GM23338 (cell line): Measurements from ENCODE around the gene SARDH. TPM values are rescaled to one million over a fixed set of nuclear protein-coding genes. Genes with fewer than 3 reads are reported as not detected.

Source experiments
- ATAC-seq: fragments of 200-7000 bp; cut with Tn5 transposase; 3 replicates; pipeline ENCODE4 v1.9.1; 2020
- DNase-seq: peaks from one replicate; pipeline ENCODE4 v3.0.0-alpha.2; 2015; ENCODE audit warnings: low spot score
- H2AFZ ChIP-seq: fragments of 200-600 bp; sonication (generic); 2 replicates; pipeline ENCODE4 v1.8.0; 2016; ENCODE audit warnings: antibody characterized with exemption, mild to moderate bottlenecking, moderate library complexity
- H3F3A ChIP-seq: fragments of 200-600 bp; sonication (generic); replicated peaks from 2 replicates; pipeline ENCODE4 v1.8.0; 2017; ENCODE audit warnings: antibody characterized with exemption, mixed run types, low read depth
- H3K27ac ChIP-seq: fragments of 200-600 bp; sonication (generic); 2 replicates; pipeline ENCODE4 v1.6.1; 2016; ENCODE audit warnings: low read depth
- H3K27me3 ChIP-seq: fragments of 200-600 bp; sonication (generic); 2 replicates; pipeline ENCODE4 v1.8.0; 2016; ENCODE audit warnings: mild to moderate bottlenecking, mixed run types, moderate library complexity; ENCODE audit not compliant: insufficient read depth
- H3K36me3 ChIP-seq: fragments of 200-600 bp; sonication (generic); 2 replicates; pipeline ENCODE4 v1.8.0; 2016; ENCODE audit warnings: mild to moderate bottlenecking; ENCODE audit not compliant: insufficient read depth
- H3K4me1 ChIP-seq: fragments of 200-600 bp; sonication (generic); 2 replicates; pipeline ENCODE4 v1.8.0; 2016; ENCODE audit warnings: mild to moderate bottlenecking, moderate library complexity; ENCODE audit not compliant: insufficient read depth
- H3K4me2 ChIP-seq: fragments of 200-600 bp; sonication (generic); 2 replicates; pipeline ENCODE4 v1.7.1; 2017; ENCODE audit warnings: mixed run types
- H3K4me3 ChIP-seq: fragments of 200-600 bp; sonication (generic); 2 replicates; pipeline ENCODE4 v1.6.1; 2016; ENCODE audit warnings: mixed run types
- H3K79me2 ChIP-seq: fragments of 200-600 bp; sonication (generic); replicated peaks from 2 replicates; pipeline ENCODE4 v1.8.0; 2017; ENCODE audit warnings: mild to moderate bottlenecking; ENCODE audit not compliant: insufficient read depth
- H3K9me2 ChIP-seq: fragments of 200-600 bp; sonication (generic); 2 replicates; pipeline ENCODE4 v1.8.0; 2017; ENCODE audit not compliant: insufficient read depth
- H4K20me1 ChIP-seq: fragments of 200-600 bp; sonication (generic); replicated peaks from 2 replicates; pipeline ENCODE4 v1.8.0; 2017; ENCODE audit warnings: mild to moderate bottlenecking; ENCODE audit not compliant: insufficient read depth
- H3K27ac Mint-ChIP-seq: 2 replicates; pipeline ENCODE4 v1.8.0; 2020; ENCODE audit warnings: inconsistent platforms, mild to moderate bottlenecking, moderate library complexity, mixed read lengths
- H3K27me3 Mint-ChIP-seq: 3 replicates; pipeline ENCODE4 v1.8.0; 2022; ENCODE audit warnings: low read depth, mild to moderate bottlenecking, moderate library complexity, mixed read lengths, inconsistent platforms; ENCODE audit not compliant: insufficient read depth, poor library complexity
- H3K36me3 Mint-ChIP-seq: 3 replicates; pipeline ENCODE4 v1.8.0; 2021; ENCODE audit warnings: low read depth, mild to moderate bottlenecking, inconsistent platforms, moderate library complexity, mixed read lengths
- H3K4me1 Mint-ChIP-seq: 3 replicates; pipeline ENCODE4 v1.8.0; 2020; ENCODE audit warnings: mild to moderate bottlenecking, inconsistent platforms, mixed read lengths
- H3K4me3 Mint-ChIP-seq: 3 replicates; pipeline ENCODE4 v1.8.0; 2021; ENCODE audit warnings: moderate library complexity, mild to moderate bottlenecking, inconsistent platforms, mixed read lengths
- H3K9me3 Mint-ChIP-seq: 3 replicates; pipeline ENCODE4 v1.8.0; 2020; ENCODE audit warnings: moderate library complexity, mild to moderate bottlenecking, inconsistent platforms, mixed read lengths
- CREB1 ChIP-seq: fragments of 250-450 bp; sonication (Bioruptor Pico); IDR thresholded peaks from 2 replicates; pipeline ENCODE4 v1.5.0; 2020; ENCODE audit warnings: low read depth, mild to moderate bottlenecking, moderate library complexity
- CTCF ChIP-seq, 2 experiments: fragments of 200-600 bp in 1 of 2; sonication (generic) in 1 of 2; conservative IDR thresholded peaks; 2 replicates each; pipeline versions ENCODE4 v1.5.1 to v1.6.1; 2016 to 2017; ENCODE audit warnings: antibody characterized with exemption in 2 of 2, low read depth in 2 of 2, mild to moderate bottlenecking in 2 of 2, moderate library complexity in 1 of 2
- EZH2 ChIP-seq: fragments of 200-600 bp; sonication (generic); IDR thresholded peaks from one replicate; pipeline ENCODE4 v1.8.0; 2017; ENCODE audit warnings: antibody characterized with exemption, mild to moderate bottlenecking, low read depth; ENCODE audit not compliant: unreplicated experiment
- STAT1 ChIP-seq: IDR thresholded peaks from one replicate; pipeline ENCODE4 v1.6.1; 2016; ENCODE audit warnings: antibody characterized with exemption; ENCODE audit not compliant: unreplicated experiment
- ZNF114 ChIP-seq: fragments of 250-450 bp; sonication (Bioruptor Pico); IDR thresholded peaks from 2 replicates; pipeline ENCODE4 v1.5.0; 2020; ENCODE audit warnings: mild to moderate bottlenecking, moderate library complexity
- ZNF331 ChIP-seq: fragments of 250-450 bp; sonication (Bioruptor Pico); IDR thresholded peaks from 2 replicates; pipeline ENCODE4 v1.5.0; 2020; ENCODE audit warnings: low read depth, mild to moderate bottlenecking, moderate library complexity
- polyA plus RNA-seq: library from polyadenylated mRNA; unstranded; fragments of >200 nt; fragmentation: Nextera tagmentation; extraction: Ambion mirVana; gene quantifications from 2 replicates; pipeline ENCODE4 v1.2.1, GENCODE V29; 2016
- total RNA-seq: library from RNA; depleted of rRNA; stranded (reverse); fragments of >200 nt; shearing (Covaris generic); gene quantifications from 2 replicates; pipeline ENCODE4 v1.2.3, GENCODE V29; 2014

SARDH gene
- total and polyA plus RNA-seq, 2 experiments from 2014 or later, result 2.8 to 10.4 TPM

GRCh38 chr9:133727277-133727875 lies 10.8 kb downstream of the SARDH start:
- H2AFZ ChIP-seq, result no peak overlapping the region
- H3K9me3 Mint-ChIP-seq, result peaks cover 3% of the 10 kb centered on the region; the same call in 1 of the 3 replicates
- peaks cover 16% of the 10 kb centered on the region for H3K27me3 Mint-ChIP-seq
- no peaks in the 10 kb centered on the region for H3K36me3 ChIP-seq
- no peak for DNase-seq
- no peaks in the 10 kb centered on the region; the same call in 2 of the 3 replicates for H3K36me3 Mint-ChIP-seq
- H3K9me2 ChIP-seq, result no peaks in the 10 kb centered on the region
- H3F3A ChIP-seq, result no peaks in the 10 kb centered on the region
- no peaks in the 10 kb centered on the region for H3K27me3 ChIP-seq
- TF ChIP-seq EZH2 (no peak), CTCF (conservative IDR thresholded peaks at IDR 0.05; ENCODE audit: low read depth in 2 of 2) (peak in 1 of 2 experiments; percentile 29; a peak in 1 of 4 replicates), STAT1 (no peak), ZNF114 (CRISPR knock-in tag) (no peak)
- H3K79me2 ChIP-seq, result no peaks in the 10 kb centered on the region
- no peak overlapping the region for H3K27ac Mint-ChIP-seq
- H4K20me1 ChIP-seq, result no peaks in the 10 kb centered on the region; the same call in 1 of the 2 replicates
- ATAC-seq, result no peak; the same call in 1 of the 3 replicates
- H3K27ac ChIP-seq, result no peak overlapping the region
- H3K4me3 Mint-ChIP-seq, result no peak overlapping the region
- H3K4me3 ChIP-seq, result no peak overlapping the region
- H3K4me2 ChIP-seq, result no peak overlapping the region
- no peaks in the 10 kb centered on the region for H3K4me1 Mint-ChIP-seq
- no peaks in the 10 kb centered on the region for H3K4me1 ChIP-seq

GRCh38 chr9:133726401-133727276 lies 11.5 kb downstream of the SARDH start:
- Mint-ChIP-seq H3K27me3 (peaks cover 16% of the 10 kb centered on the region), H3K27ac (no peak overlapping the region; the same call in 1 of the 2 replicates), H3K9me3 (peaks cover 3% of the 10 kb centered on the region; the same call in 1 of the 3 replicates), H3K36me3 (no peaks in the 10 kb centered on the region; the same call in 2 of the 3 replicates), H3K4me3 (no peak overlapping the region), H3K4me1 (no peaks in the 10 kb centered on the region)
- no peak overlapping the region for H3K27ac ChIP-seq
- no peak overlapping the region for H3K4me3 ChIP-seq
- ATAC-seq, result peak; percentile 86
- peak; percentile 70 for DNase-seq
- H3K9me2 ChIP-seq, result no peaks in the 10 kb centered on the region
- no peaks in the 10 kb centered on the region for H3K4me1 ChIP-seq
- H4K20me1 ChIP-seq, result no peaks in the 10 kb centered on the region; the same call in 1 of the 2 replicates
- H3K27me3 ChIP-seq, result no peaks in the 10 kb centered on the region
- no peaks in the 10 kb centered on the region for H3K36me3 ChIP-seq
- TF ChIP-seq ZNF331 (no peak), CTCF (conservative IDR thresholded peaks at IDR 0.05; ENCODE audit: low read depth in 2 of 2) (peak; percentile 53 to 83), EZH2 (no peak), CREB1 (CRISPR knock-in tag) (no peak)
- no peaks in the 10 kb centered on the region for H3K79me2 ChIP-seq
- H2AFZ ChIP-seq, result no peak overlapping the region
- H3K4me2 ChIP-seq, result no peak overlapping the region
- H3F3A ChIP-seq, result no peaks in the 10 kb centered on the region
